PC-9 (cell line): Measurements from ENCODE around the gene SDK1. TPM values are rescaled to one million over a fixed set of nuclear protein-coding genes. Genes with fewer than 3 reads are reported as not detected.

Experiments
- BruUV-seq: library from RNA; stranded (reverse); fragments of 400-500 nt; replicated peaks from 2 replicates; lab custom pipeline; 2021; lab: Mats Ljungman, UMichigan
- CTCF ChIA-PET: fragments of 300-600 bp; sonication (Branson Sonifier 250); formaldehyde crosslinking; loops from one replicate; lab custom pipeline; 2022; ENCODE audit warnings: antibody characterized with exemption; lab: Charles Lee
- POLR2A ChIA-PET: fragments of 300-600 bp; sonication (Branson Sonifier 250); formaldehyde crosslinking; loops from one replicate; lab custom pipeline; 2022; ENCODE audit warnings: antibody characterized with exemption; ENCODE audit not compliant: unreplicated experiment; lab: Charles Lee
- DNase-seq, 2 experiments: peaks; one replicate each; pipeline versions ENCODE4 v3.0.0 to v3.0.0-alpha.2; 2015 to 2022; ENCODE audit warnings: mixed read lengths in 1 of 2
- H2AFZ ChIP-seq: fragments of 200-600 bp; sonication (generic); 2 replicates; pipeline ENCODE4 v1.8.1; 2017; ENCODE audit warnings: antibody characterized with exemption
- H3F3A ChIP-seq: fragments of 200-600 bp; sonication (generic); 2 replicates; pipeline ENCODE4 v1.8.1; 2017; ENCODE audit warnings: antibody characterized with exemption, mild to moderate bottlenecking, low read depth; ENCODE audit not compliant: insufficient read depth
- H3K27ac ChIP-seq: fragments of 200-600 bp; sonication (generic); 2 replicates; pipeline ENCODE4 v1.6.1; 2016; ENCODE audit warnings: mixed run types
- H3K27me3 ChIP-seq: fragments of 200-600 bp; sonication (generic); 2 replicates; pipeline ENCODE4 v1.6.1; 2016; ENCODE audit warnings: low read depth, mixed run types; ENCODE audit not compliant: insufficient read depth
- H3K36me3 ChIP-seq: fragments of 200-600 bp; sonication (generic); 2 replicates; pipeline ENCODE4 v1.6.1; 2016; ENCODE audit warnings: low read depth, mixed run types
- H3K4me1 ChIP-seq: fragments of 200-600 bp; sonication (generic); replicated peaks from 2 replicates; pipeline ENCODE4 v1.6.1; 2016; ENCODE audit warnings: mixed run types; ENCODE audit not compliant: insufficient read depth
- H3K4me2 ChIP-seq: fragments of 200-600 bp; sonication (generic); 2 replicates; pipeline ENCODE4 v1.6.1; 2017; ENCODE audit warnings: mixed run types
- H3K4me3 ChIP-seq: fragments of 200-600 bp; sonication (generic); 2 replicates; pipeline ENCODE4 v1.6.1; 2016; ENCODE audit warnings: mixed run types
- H3K79me2 ChIP-seq: fragments of 200-600 bp; sonication (generic); 2 replicates; pipeline ENCODE4 v1.6.1; 2017; ENCODE audit warnings: low read depth, mixed run types
- H3K9me2 ChIP-seq: fragments of 200-600 bp; sonication (generic); 2 replicates; pipeline ENCODE4 v1.8.1; 2017; ENCODE audit warnings: mild to moderate bottlenecking; ENCODE audit not compliant: insufficient read depth
- H3K9me3 ChIP-seq: fragments of 200-600 bp; sonication (generic); 2 replicates; pipeline ENCODE4 v1.8.1; 2016; ENCODE audit warnings: low read depth; ENCODE audit not compliant: insufficient read depth
- H4K20me1 ChIP-seq: fragments of 200-600 bp; sonication (generic); 2 replicates; pipeline ENCODE4 v1.8.1; 2017; ENCODE audit not compliant: insufficient read depth
- EZH2 ChIP-seq: fragments of 200-600 bp; sonication (generic); IDR thresholded peaks from 2 replicates; pipeline ENCODE4 v1.8.0; 2017; ENCODE audit warnings: antibody characterized with exemption, low read depth
- intact Hi-C: fragments of 100-400 bp; cut with micrococcal nuclease; formaldehyde crosslinking; loops from one replicate; pipeline ENCODE4 v1.10.0; 2022; ENCODE audit not compliant: unreplicated experiment
- total RNA-seq: library from RNA; stranded (reverse); gene quantifications from 2 replicates; pipeline ENCODE4 v1.2.3, GENCODE V29; 2021
- TF ChIP-seq, protein P1 (sequence below): fragments of 200-600 bp; sonication (generic); conservative IDR thresholded peaks from 2 replicates; pipeline ENCODE4 v1.6.1; 2017; ENCODE audit warnings: mixed run types, antibody characterized with exemption, mild to moderate bottlenecking, moderate library complexity

Gene SDK1
- total RNA-seq, 1 experiment from 2014 or later: not detected

DNA sequence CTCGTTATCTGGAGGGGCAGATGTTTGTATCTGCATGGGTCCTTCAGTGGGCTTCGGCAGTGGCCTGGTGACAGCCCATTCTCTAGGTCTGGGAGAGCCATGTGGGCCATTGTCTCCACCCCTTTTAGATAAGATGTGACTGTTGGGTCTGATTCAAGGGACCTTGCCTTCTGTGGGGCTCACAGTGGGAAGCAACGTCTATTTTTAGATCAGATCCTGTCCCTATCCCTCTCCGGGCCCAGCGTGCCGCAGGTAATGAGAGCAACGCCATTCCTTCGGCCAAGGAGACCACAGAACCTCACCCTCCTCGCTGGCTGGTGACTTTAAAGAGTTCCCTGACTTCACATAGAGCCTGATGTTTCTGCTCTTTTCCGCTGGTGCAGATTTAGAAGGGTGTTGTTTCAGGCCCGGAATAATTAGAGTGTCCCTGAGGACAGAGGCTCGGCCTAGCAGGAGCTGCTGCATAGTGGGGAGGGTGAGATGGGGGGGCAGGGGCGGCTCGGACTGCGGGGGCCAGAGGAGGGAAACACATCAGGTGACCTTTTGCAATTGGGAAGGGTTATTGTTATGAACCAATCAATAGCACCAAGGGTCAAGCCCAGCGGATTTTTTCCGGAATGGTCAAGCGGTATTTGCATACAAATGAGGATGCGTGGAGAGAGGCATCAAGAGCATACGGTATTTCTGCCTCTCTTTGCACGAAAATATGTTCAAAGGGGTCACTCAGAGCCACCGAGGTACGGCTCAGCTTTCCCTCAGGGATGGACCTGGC, 878.0 kb downstream of the SDK1 start:
- no peaks in the 10 kb centered on the region for H4K20me1 ChIP-seq
- no peaks in the 10 kb centered on the region for H3F3A ChIP-seq
- no peaks in the 10 kb centered on the region for H3K9me2 ChIP-seq
- intact Hi-C loops: no loop called here
- H3K4me1 ChIP-seq: no peaks in the 10 kb centered on the region; the same call in 1 of the 2 replicates
- H2AFZ ChIP-seq: no peak overlapping the region
- TF ChIP-seq, protein P1, sequence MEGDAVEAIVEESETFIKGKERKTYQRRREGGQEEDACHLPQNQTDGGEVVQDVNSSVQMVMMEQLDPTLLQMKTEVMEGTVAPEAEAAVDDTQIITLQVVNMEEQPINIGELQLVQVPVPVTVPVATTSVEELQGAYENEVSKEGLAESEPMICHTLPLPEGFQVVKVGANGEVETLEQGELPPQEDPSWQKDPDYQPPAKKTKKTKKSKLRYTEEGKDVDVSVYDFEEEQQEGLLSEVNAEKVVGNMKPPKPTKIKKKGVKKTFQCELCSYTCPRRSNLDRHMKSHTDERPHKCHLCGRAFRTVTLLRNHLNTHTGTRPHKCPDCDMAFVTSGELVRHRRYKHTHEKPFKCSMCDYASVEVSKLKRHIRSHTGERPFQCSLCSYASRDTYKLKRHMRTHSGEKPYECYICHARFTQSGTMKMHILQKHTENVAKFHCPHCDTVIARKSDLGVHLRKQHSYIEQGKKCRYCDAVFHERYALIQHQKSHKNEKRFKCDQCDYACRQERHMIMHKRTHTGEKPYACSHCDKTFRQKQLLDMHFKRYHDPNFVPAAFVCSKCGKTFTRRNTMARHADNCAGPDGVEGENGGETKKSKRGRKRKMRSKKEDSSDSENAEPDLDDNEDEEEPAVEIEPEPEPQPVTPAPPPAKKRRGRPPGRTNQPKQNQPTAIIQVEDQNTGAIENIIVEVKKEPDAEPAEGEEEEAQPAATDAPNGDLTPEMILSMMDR: no peak
- TF ChIP-seq EZH2: no peak
- no peaks in the 10 kb centered on the region for H3K79me2 ChIP-seq
- H3K4me2 ChIP-seq: no peak overlapping the region
- peaks cover 98% of the 10 kb centered on the region for H3K27me3 ChIP-seq
- ChIA-PET POLR2A (no interaction called here), CTCF (no interaction called here)
- DNase-seq: no peak
- BruUV-seq: no TSS peak
- H3K27ac ChIP-seq: no peak overlapping the region
- H3K4me3 ChIP-seq: no peak overlapping the region
- no peaks in the 10 kb centered on the region for H3K9me3 ChIP-seq
- H3K36me3 ChIP-seq: no peaks in the 10 kb centered on the region

DNA sequence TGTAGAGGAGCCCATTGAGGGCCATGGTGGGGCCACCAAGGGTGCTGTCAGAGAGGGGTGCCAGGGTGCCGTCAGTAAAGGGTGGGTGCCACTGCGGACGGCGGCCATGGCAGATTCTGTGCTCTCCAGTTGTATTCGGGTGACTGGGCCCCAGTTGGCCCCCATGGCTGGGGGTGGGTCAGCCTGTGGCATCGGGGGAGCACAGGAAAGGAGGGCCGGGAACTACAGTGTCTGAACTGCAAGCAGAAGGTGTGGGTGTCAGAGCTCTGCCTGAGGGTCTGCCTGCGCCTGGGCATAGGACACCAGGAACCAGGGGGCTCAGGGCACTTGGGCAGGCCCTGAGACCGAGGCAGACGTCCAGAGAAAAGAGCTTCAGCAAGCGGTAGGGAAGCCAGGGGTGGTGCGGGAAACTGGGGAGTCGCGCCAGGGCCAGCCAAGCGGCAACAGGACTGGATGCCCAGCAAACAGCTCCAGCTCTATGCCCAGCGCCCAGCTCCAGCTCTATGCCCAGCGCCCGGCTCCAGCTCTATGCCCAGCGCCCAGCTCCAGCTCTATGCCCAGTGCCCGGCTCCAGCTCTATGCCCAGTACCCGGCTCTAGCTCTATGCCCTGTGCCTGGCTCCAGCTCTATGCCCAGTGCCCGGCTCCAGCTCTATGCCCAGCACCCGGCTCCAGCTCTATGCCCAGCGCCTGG, 878.8 kb downstream of the SDK1 start:
- Histone ChIP-seq H3K27me3 (peaks cover 98% of the 10 kb centered on the region), H2AFZ (no peak overlapping the region), H3K27ac (no peak overlapping the region), H3F3A (no peaks in the 10 kb centered on the region), H3K9me2 (no peaks in the 10 kb centered on the region), H3K4me1 (no peaks in the 10 kb centered on the region; the same call in 1 of the 2 replicates), H4K20me1 (no peaks in the 10 kb centered on the region), H3K36me3 (no peaks in the 10 kb centered on the region), H3K79me2 (no peaks in the 10 kb centered on the region), H3K4me2 (no peak overlapping the region), H3K9me3 (no peaks in the 10 kb centered on the region), H3K4me3 (no peak overlapping the region)
- CTCF ChIA-PET: no interaction called here
- no peak for DNase-seq
- no peak for TF ChIP-seq EZH2
- TF ChIP-seq, protein P1: no peak
- BruUV-seq: no TSS peak
- POLR2A ChIA-PET: no interaction called here
- intact Hi-C loops: no loop called here

DNA sequence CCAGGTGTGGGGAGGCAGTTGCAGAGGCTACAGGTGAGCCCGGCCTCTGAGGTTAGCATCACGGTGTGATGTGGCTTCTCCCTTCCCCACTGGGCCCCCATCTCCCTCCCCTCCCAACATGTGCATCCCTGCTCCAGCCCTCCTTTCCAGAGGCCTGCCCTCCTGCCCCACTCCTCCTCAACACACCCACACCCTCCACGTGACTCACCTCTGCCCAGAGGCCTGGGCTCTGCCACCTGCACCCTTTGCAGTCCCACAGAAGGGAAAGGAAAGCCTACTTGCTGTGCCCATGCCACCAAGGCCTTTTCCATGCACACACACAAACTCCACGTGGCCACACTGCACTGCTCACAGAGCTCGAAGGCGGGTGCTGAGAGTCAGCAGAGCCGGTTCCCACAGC, 880.4 kb downstream of the SDK1 start:
- no peaks in the 10 kb centered on the region for H4K20me1 ChIP-seq
- H3K4me1 ChIP-seq: no peaks in the 10 kb centered on the region
- no peaks in the 10 kb centered on the region for H3F3A ChIP-seq
- no peaks in the 10 kb centered on the region for H3K36me3 ChIP-seq
- DNase-seq: no peak
- CTCF ChIA-PET: no interaction called here
- no peaks in the 10 kb centered on the region for H3K9me3 ChIP-seq
- POLR2A ChIA-PET: no interaction called here
- TF ChIP-seq, protein P1: no peak
- TF ChIP-seq EZH2: no peak
- H3K79me2 ChIP-seq: no peaks in the 10 kb centered on the region
- H3K9me2 ChIP-seq: no peaks in the 10 kb centered on the region
- H3K27ac ChIP-seq: no peak overlapping the region
- intact Hi-C loops: no loop called here
- BruUV-seq: no TSS peak
- H3K4me2 ChIP-seq: no peak overlapping the region
- peaks cover 98% of the 10 kb centered on the region for H3K27me3 ChIP-seq
- no peak overlapping the region for H2AFZ ChIP-seq
- no peak overlapping the region for H3K4me3 ChIP-seq
